HCT116 (cell line): ENCODE measurements around the gene SFXN4. TPM values are rescaled to one million over a fixed set of nuclear protein-coding genes. Genes with fewer than 3 reads are reported as not detected.

Source experiments
- ATAC-seq: fragments of 200-7000 bp; cut with Tn5 transposase; 2 replicates; pipeline ENCODE4 v1.9.1; 2020; ENCODE audit warnings: mild to moderate bottlenecking, moderate library complexity
- BruUV-seq: library from RNA; stranded (reverse); fragments of 400-500 nt; replicated peaks from 2 replicates; lab custom pipeline; 2021; lab: Mats Ljungman, UMichigan
- CTCF ChIA-PET: fragments of 300-600 bp; sonication (Branson Sonifier 250); formaldehyde crosslinking; loops from one replicate; lab custom pipeline; 2021; ENCODE audit warnings: antibody characterized with exemption; lab: Charles Lee
- POLR2A ChIA-PET: fragments of 300-600, 350-600 bp; sonication (Branson Sonifier 250); formaldehyde crosslinking; loops from one replicate; lab custom pipeline; 2021; ENCODE audit warnings: antibody characterized with exemption; lab: Charles Lee
- RAD21 ChIA-PET, 2 experiments: fragments of 300-600 bp; sonication (Branson Sonifier 250); formaldehyde crosslinking; loops; one replicate each; lab custom pipeline; 2023; ENCODE audit warnings: low total read pairs in 2 of 2; ENCODE audit not compliant: uncharacterized antibody in 2 of 2, unreplicated experiment in 2 of 2, low non-redundant PET in 1 of 2; lab: Charles Lee
- DNase-seq: peaks from one replicate; pipeline ENCODE4 v3.0.0-alpha.2; 2010; ENCODE audit warnings: low read depth, low spot score
- H2AFZ ChIP-seq: fragments of 200-600 bp; shearing (Covaris generic), sonication (generic); 2 replicates; pipeline ENCODE4 v1.6.1; 2017; ENCODE audit warnings: low read depth, mixed run types, mixed read lengths, antibody characterized with exemption, low read length; ENCODE audit not compliant: poor library complexity, severe bottlenecking
- H3K27ac ChIP-seq: 2 replicates; pipeline ENCODE4 v1.5.1; 2012; ENCODE audit warnings: low read depth, low read length
- H3K27me3 ChIP-seq: fragments of 200-600 bp; sonication (generic); 2 replicates; pipeline ENCODE4 v1.6.1; 2016; ENCODE audit warnings: mixed run types, low read length, mixed read lengths; ENCODE audit not compliant: insufficient read depth
- H3K36me3 ChIP-seq, 2 experiments: fragments of 200-500 bp in 1 of 2; fragments of 200-600 bp in 1 of 2; sonication (Bioruptor generic) in 1 of 2; sonication (generic) in 1 of 2; 2 replicates each; pipeline versions ENCODE4 v1.5.1 to v1.6.1; 2014 to 2016; ENCODE audit warnings: low read length in 2 of 2, inconsistent platforms in 1 of 2, mixed read lengths in 1 of 2, mixed run types in 1 of 2; ENCODE audit not compliant: insufficient read depth in 2 of 2, control insufficient read depth in 1 of 2
- H3K4me1 ChIP-seq, 2 experiments: fragments of 200-600 bp in 1 of 2; sonication (generic) in 1 of 2; 2 replicates each; pipeline versions ENCODE4 v1.5.1 to v1.6.1; 2012 to 2017; ENCODE audit warnings: low read length in 2 of 2, inconsistent platforms in 1 of 2, mild to moderate bottlenecking in 1 of 2, mixed read lengths in 1 of 2, mixed run types in 1 of 2, moderate library complexity in 1 of 2; ENCODE audit not compliant: insufficient read depth in 2 of 2, control insufficient read depth in 1 of 2
- H3K4me2 ChIP-seq: fragments of 200-600 bp; sonication (generic); 2 replicates; pipeline ENCODE4 v1.6.1; 2017; ENCODE audit warnings: mixed run types, low read length, mixed read lengths
- H3K4me3 ChIP-seq, 2 experiments: fragments of 200-600 bp in 1 of 2; sonication (generic) in 1 of 2; replicated peaks in 1 of 2; 2 replicates each; pipeline ENCODE4 v1.5.1; 2011 to 2016; ENCODE audit warnings: low read length in 2 of 2, control low read depth in 1 of 2, low read depth in 1 of 2, mild to moderate bottlenecking in 1 of 2, mixed read lengths in 1 of 2, mixed run types in 1 of 2
- H3K79me2 ChIP-seq: fragments of 200-600 bp; sonication (generic); 2 replicates; pipeline ENCODE4 v1.6.1; 2017; ENCODE audit warnings: mild to moderate bottlenecking, mixed run types, low read length, moderate library complexity, mixed read lengths; ENCODE audit not compliant: insufficient read depth
- H3K9ac ChIP-seq: fragments of 200-600 bp; sonication (generic); 2 replicates; pipeline ENCODE4 v1.6.1; 2016; ENCODE audit warnings: low read length, mixed read lengths
- H3K9me2 ChIP-seq: fragments of 200-600 bp; sonication (generic), shearing (Covaris generic); 2 replicates; pipeline ENCODE4 v1.6.1; 2017; ENCODE audit warnings: mixed run types, mild to moderate bottlenecking, moderate library complexity; ENCODE audit not compliant: insufficient read depth
- H3K9me3 ChIP-seq, 2 experiments: fragments of 200-500 bp in 1 of 2; fragments of 200-600 bp in 1 of 2; sonication (Bioruptor generic) in 1 of 2; sonication (generic) in 1 of 2; 2 replicates each; pipeline ENCODE4 v1.6.1; 2014 to 2017; ENCODE audit warnings: low read length in 2 of 2, mixed read lengths in 2 of 2, inconsistent platforms in 1 of 2, low read depth in 1 of 2, mild to moderate bottlenecking in 1 of 2, mixed run types in 1 of 2, moderate library complexity in 1 of 2; ENCODE audit not compliant: control insufficient read depth in 1 of 2, insufficient read depth in 1 of 2
- H4K20me1 ChIP-seq: fragments of 200-600 bp; sonication (generic), shearing (Covaris generic); 2 replicates; pipeline ENCODE4 v1.6.1; 2017; ENCODE audit warnings: mixed run types, mild to moderate bottlenecking, moderate library complexity; ENCODE audit not compliant: insufficient read depth
- CBX3 ChIP-seq: IDR thresholded peaks from 2 replicates; pipeline ENCODE4 v1.6.1; 2012; ENCODE audit warnings: low read depth
- CEBPB ChIP-seq: IDR thresholded peaks from 2 replicates; pipeline ENCODE4 v1.6.1; 2012; ENCODE audit warnings: low read depth
- CTCF ChIP-seq, 3 experiments: fragments of 200-600 bp in 1 of 3; sonication (generic) in 1 of 3; IDR thresholded peaks in 2 of 3; conservative IDR thresholded peaks in 1 of 3; 2 replicates each; pipeline ENCODE4 v1.5.1; 2012 to 2017; ENCODE audit warnings: low read depth in 2 of 3, low read length in 2 of 3, antibody characterized with exemption in 1 of 3, borderline replicate concordance in 1 of 3, control low read depth in 1 of 3, mild to moderate bottlenecking in 1 of 3, mixed read lengths in 1 of 3, mixed run types in 1 of 3, moderate library complexity in 1 of 3; ENCODE audit not compliant: insufficient read depth in 1 of 3
- EGR1 ChIP-seq: IDR thresholded peaks from 2 replicates; pipeline ENCODE4 v1.6.1; 2012; ENCODE audit warnings: low read depth
- EZH2 ChIP-seq: fragments of 200-600 bp; sonication (generic); IDR thresholded peaks from 2 replicates; pipeline ENCODE4 v1.6.1; 2017; ENCODE audit warnings: antibody characterized with exemption, mixed run types
- FOSL1 ChIP-seq: IDR thresholded peaks from 2 replicates; pipeline ENCODE4 v1.6.1; 2012; ENCODE audit warnings: low read depth
- JUND ChIP-seq: IDR thresholded peaks from 2 replicates; pipeline ENCODE4 v1.6.1; 2012
- MAX ChIP-seq: IDR thresholded peaks from 2 replicates; pipeline ENCODE4 v1.6.1; 2012
- POLR2AphosphoS5 ChIP-seq: IDR thresholded peaks from 2 replicates; pipeline ENCODE4 v1.6.1; 2011; ENCODE audit warnings: mild to moderate bottlenecking, low read depth, low read length, moderate library complexity
- SIN3A ChIP-seq: IDR thresholded peaks from 2 replicates; pipeline ENCODE4 v1.6.1; 2012; ENCODE audit warnings: low read depth
- SP1 ChIP-seq: IDR thresholded peaks from 2 replicates; pipeline ENCODE4 v1.6.1; 2012; ENCODE audit warnings: low read depth
- TCF7L2 ChIP-seq: IDR thresholded peaks from 2 replicates; pipeline ENCODE4 v1.7.0; 2011; ENCODE audit warnings: borderline replicate concordance, inconsistent platforms; ENCODE audit not compliant: insufficient read depth, insufficient read length; ENCODE audit errors: extremely low read depth
- YY1 ChIP-seq: IDR thresholded peaks from 2 replicates; pipeline ENCODE4 v1.6.1; 2011; ENCODE audit warnings: low read length, low read depth, moderate library complexity, mild to moderate bottlenecking; ENCODE audit not compliant: insufficient replicate concordance; ENCODE audit errors: extremely low read depth
- intact Hi-C: fragments of 100-400 bp; cut with micrococcal nuclease; formaldehyde crosslinking; loops from 2 replicates; pipeline ENCODE4 v1.10.0; 2022
- total RNA-seq: library from RNA; stranded (reverse); gene quantifications from one replicate; pipeline ENCODE4 v1.2.1, GENCODE V29; 2021; ENCODE audit not compliant: unreplicated experiment
- TF ChIP-seq, protein P1 (sequence below): IDR thresholded peaks from 2 replicates; pipeline ENCODE4 v1.6.1; 2012; ENCODE audit warnings: low read depth

The SFXN4 gene
- total RNA-seq, 1 experiment from 2014 or later: 58.2 TPM

DNA sequence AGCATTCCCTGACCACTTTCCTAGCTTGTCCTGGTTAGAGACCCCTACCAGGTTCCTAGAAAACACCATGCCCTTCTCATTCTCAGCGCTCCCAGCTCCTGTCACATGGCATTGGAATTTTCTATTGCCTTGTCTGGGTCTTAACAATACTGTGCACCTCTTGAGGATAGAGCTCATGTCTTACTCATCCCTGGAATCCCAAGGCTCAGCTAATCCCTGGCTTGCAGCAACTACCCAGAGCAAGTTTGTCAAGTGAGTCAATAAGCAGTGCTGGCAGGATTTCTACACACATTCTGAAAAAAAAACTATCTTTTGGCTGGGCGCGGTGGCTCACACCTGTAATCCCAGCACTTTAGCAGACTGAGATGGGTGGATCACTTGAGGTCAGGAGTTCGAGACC, 24.8 kb upstream of the SFXN4 start:
- TF ChIP-seq MAX (peak; percentile 71), EGR1 (no peak), CBX3 (peak; percentile 84), CTCF (IDR thresholded peaks at IDR 0.05 in 2 of 3, conservative IDR thresholded peaks at IDR 0.05 in 1 of 3; ENCODE audit: borderline replicate concordance in 1 of 3, insufficient read depth in 1 of 3, low read depth in 2 of 3, low read length in 2 of 3) (no peak), POLR2AphosphoS5 (peak; percentile 17; the same call in 1 of the 2 replicates), CEBPB (peak; percentile 74), TCF7L2 (no peak), EZH2 (no peak), SIN3A (peak; percentile 47; the same call in 1 of the 2 replicates), YY1 (peak; percentile 13), SP1 (peak; percentile 70), FOSL1 (peak; percentile 74), JUND (peak; percentile 66; the same call in 1 of the 2 replicates)
- TF ChIP-seq, protein P1, sequence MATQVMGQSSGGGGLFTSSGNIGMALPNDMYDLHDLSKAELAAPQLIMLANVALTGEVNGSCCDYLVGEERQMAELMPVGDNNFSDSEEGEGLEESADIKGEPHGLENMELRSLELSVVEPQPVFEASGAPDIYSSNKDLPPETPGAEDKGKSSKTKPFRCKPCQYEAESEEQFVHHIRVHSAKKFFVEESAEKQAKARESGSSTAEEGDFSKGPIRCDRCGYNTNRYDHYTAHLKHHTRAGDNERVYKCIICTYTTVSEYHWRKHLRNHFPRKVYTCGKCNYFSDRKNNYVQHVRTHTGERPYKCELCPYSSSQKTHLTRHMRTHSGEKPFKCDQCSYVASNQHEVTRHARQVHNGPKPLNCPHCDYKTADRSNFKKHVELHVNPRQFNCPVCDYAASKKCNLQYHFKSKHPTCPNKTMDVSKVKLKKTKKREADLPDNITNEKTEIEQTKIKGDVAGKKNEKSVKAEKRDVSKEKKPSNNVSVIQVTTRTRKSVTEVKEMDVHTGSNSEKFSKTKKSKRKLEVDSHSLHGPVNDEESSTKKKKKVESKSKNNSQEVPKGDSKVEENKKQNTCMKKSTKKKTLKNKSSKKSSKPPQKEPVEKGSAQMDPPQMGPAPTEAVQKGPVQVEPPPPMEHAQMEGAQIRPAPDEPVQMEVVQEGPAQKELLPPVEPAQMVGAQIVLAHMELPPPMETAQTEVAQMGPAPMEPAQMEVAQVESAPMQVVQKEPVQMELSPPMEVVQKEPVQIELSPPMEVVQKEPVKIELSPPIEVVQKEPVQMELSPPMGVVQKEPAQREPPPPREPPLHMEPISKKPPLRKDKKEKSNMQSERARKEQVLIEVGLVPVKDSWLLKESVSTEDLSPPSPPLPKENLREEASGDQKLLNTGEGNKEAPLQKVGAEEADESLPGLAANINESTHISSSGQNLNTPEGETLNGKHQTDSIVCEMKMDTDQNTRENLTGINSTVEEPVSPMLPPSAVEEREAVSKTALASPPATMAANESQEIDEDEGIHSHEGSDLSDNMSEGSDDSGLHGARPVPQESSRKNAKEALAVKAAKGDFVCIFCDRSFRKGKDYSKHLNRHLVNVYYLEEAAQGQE: no peak
- peak overlapping the region; percentile 27 for H3K9ac ChIP-seq
- BruUV-seq: no TSS peak
- ChIA-PET RAD21 (interaction anchor here in 1 of 2 experiments (0.8 to 1.7 kb wide), 2 partner anchors 9 to 10 kb away, joined by 3 to 6 read pairs; no protein-coding TSS in a partner anchor), CTCF (interaction anchor here (0.6 to 3.9 kb wide), 7 partner anchors 8 to 647 kb away, joined by 3 to 36 read pairs (median 4); partner anchors contain the start of gene GRK5), POLR2A (interaction anchor here (0.7 to 1.2 kb wide), 2 partner anchors 9 to 17 kb away, joined by 3 to 4 read pairs; partner anchors contain the start of gene GRK5)
- H3K9me3 ChIP-seq: no peaks in the 10 kb centered on the region
- no peak overlapping the region for H2AFZ ChIP-seq
- H3K79me2 ChIP-seq: no peaks in the 10 kb centered on the region
- no peak overlapping the region for H3K27ac ChIP-seq
- peak overlapping the region; percentile 55 for H3K4me2 ChIP-seq
- no peaks in the 10 kb centered on the region for H3K36me3 ChIP-seq
- peak; percentile 80 for ATAC-seq
- H4K20me1 ChIP-seq: no peaks in the 10 kb centered on the region
- intact Hi-C loops: loop anchor here (10.0 kb wide), 1 partner anchor 664 kb away; no protein-coding TSS in a partner anchor
- peaks cover 3 to 27% of the 10 kb centered on the region in 2 experiments; a peak in 3 of 4 replicates for H3K4me1 ChIP-seq
- 0 out of 4 replicates have a peak overlapping the region, but pooled peaks of 1 of the 2 experiments have one; percentile 1 for H3K4me3 ChIP-seq
- H3K9me2 ChIP-seq: no peaks in the 10 kb centered on the region
- H3K27me3 ChIP-seq: no peaks in the 10 kb centered on the region
- DNase-seq: peak; percentile 69
